ENCODE results near the gene MACROH2A1.

The MACROH2A1 gene

DNA sequence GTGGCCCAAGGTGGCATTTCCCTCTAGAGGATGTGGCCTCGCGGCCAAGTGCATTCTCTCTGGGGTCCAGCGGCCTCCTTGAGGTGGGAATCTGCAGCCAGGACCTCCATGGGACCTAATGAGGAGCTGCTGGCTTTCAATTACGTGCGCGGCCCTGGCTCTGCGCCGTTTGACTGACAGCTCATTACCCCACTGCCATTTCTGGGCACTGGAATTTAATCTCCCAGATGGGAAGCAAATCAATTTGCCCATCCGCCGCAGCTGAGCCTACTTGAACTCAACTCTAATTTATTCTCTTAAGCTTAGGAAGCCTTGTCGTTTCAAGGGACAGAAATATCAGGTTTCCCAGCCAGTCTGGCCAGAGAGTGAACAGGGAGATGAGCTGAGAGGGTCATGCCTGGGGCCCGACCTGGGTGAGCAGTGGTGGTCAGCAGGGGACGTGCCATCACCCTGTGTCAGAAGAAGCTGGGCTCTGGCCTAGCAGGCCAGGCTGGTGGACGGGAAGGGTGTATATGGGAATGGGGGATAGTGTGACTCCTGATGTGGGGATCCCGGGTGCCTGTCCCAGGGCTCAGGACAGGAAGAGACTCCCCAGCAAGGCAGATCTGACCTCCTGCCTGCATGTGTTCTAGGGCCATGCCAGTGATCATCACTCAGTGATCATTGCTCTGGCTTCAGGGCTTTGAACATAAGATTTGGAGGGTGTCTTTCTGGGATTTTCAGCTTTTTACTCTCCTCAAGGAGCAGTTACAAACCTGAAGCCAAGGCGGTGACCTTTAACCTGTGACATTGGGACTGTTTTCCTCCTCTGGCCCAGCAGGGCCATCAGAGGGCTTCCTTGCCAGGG is 69.7 kb downstream of the MACROH2A1 start:
- TF ChIP-seq, protein P1, sequence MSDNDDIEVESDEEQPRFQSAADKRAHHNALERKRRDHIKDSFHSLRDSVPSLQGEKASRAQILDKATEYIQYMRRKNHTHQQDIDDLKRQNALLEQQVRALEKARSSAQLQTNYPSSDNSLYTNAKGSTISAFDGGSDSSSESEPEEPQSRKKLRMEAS (IDR thresholded peaks at IDR 0.05; ENCODE audit: low read depth, low read length): no peak
- TF ChIP-seq, protein P2, sequence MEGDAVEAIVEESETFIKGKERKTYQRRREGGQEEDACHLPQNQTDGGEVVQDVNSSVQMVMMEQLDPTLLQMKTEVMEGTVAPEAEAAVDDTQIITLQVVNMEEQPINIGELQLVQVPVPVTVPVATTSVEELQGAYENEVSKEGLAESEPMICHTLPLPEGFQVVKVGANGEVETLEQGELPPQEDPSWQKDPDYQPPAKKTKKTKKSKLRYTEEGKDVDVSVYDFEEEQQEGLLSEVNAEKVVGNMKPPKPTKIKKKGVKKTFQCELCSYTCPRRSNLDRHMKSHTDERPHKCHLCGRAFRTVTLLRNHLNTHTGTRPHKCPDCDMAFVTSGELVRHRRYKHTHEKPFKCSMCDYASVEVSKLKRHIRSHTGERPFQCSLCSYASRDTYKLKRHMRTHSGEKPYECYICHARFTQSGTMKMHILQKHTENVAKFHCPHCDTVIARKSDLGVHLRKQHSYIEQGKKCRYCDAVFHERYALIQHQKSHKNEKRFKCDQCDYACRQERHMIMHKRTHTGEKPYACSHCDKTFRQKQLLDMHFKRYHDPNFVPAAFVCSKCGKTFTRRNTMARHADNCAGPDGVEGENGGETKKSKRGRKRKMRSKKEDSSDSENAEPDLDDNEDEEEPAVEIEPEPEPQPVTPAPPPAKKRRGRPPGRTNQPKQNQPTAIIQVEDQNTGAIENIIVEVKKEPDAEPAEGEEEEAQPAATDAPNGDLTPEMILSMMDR (IDR thresholded peaks at IDR 0.05; ENCODE audit: low read depth, low read length): no peak
- TF ChIP-seq MYC (IDR thresholded peaks at IDR 0.05; ENCODE audit: low read depth, low read length) (no peak), POLR2A (IDR thresholded peaks at IDR 0.05; ENCODE audit: extremely low read depth, insufficient read length) (no peak)
- DNase-seq (ENCODE audit: low read depth): no peak
- H3K4me3 ChIP-seq (ENCODE audit: low read depth, low read length): no peak overlapping the region

DNA sequence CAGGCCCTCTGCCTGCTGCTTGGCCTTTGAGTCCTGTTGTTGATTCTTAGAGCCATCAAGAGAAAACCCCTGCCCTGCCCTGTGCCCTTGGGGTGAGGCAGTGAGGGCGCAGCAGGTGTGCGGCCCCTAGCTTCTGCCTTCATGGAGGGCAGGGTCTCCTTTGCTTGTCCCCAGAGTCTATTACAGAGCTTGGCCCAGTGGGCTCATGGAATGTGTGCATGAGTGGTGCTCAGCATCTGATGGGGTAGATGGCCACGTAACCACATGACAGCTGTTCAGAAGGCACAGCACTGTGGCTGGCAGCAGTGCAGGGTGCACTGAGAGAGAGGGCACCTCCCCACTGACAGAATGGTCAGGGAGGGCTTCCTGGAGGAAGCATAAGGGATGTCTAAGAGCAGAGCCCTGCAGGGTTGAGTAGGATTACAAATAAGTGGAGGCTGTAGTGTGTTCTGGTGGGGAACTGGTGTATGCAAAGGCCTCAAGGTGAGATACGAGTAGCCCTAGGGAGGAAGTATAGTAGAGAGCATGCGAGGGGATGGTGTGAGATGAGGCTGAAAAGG is 70.8 kb downstream of the MACROH2A1 start:
- no peak overlapping the region for H3K4me3 ChIP-seq (ENCODE audit: low read depth, low read length)
- TF ChIP-seq, protein P1 (IDR thresholded peaks at IDR 0.05; ENCODE audit: low read depth, low read length): no peak
- no peak for TF ChIP-seq MYC (IDR thresholded peaks at IDR 0.05; ENCODE audit: low read depth, low read length)
- TF ChIP-seq, protein P2 (IDR thresholded peaks at IDR 0.05; ENCODE audit: low read depth, low read length): no peak
- no peak for TF ChIP-seq POLR2A (IDR thresholded peaks at IDR 0.05; ENCODE audit: extremely low read depth, insufficient read length)
- no peak for DNase-seq (ENCODE audit: low read depth)

DNA sequence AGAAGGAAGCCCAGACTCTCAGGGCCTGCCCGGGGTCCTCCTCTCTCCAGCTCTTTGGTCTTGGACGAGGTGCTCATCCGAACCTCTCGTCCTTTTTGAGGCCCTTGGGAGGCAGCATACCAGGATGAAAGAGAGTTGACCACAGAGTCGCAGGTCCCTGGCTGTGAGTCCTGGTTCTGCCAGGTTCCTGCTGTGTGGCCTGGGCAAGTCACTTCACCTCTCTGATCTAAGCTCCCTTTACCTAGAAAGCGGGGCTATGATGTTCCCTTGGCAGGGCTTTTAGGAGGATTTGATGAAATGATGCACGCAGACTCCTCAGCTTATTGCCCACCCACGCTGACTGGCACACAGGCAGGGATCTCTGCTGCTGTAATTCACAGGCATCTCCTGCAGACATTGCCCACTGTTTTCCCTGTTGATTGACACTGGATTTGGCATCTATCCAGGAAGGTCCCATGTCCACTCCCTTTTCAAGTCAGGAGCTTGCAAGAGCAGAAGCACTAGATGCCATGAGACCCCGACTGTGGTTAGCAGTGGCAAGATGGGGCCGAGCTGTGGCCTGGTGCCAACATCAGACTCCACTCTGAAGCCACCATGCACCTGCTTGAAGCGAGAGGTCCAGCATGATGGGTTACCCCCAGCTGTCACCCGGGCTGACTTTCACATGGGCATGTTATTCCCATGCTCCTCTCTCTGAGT is 71.5 kb downstream of the MACROH2A1 start:
- no peak for TF ChIP-seq POLR2A (IDR thresholded peaks at IDR 0.05; ENCODE audit: extremely low read depth, insufficient read length)
- TF ChIP-seq, protein P1 (IDR thresholded peaks at IDR 0.05; ENCODE audit: low read depth, low read length): no peak
- TF ChIP-seq, protein P2 (IDR thresholded peaks at IDR 0.05; ENCODE audit: low read depth, low read length): no peak
- no peak for TF ChIP-seq MYC (IDR thresholded peaks at IDR 0.05; ENCODE audit: low read depth, low read length)
- H3K4me3 ChIP-seq (ENCODE audit: low read depth, low read length): no peak overlapping the region
- DNase-seq (ENCODE audit: low read depth): no peak

DNA sequence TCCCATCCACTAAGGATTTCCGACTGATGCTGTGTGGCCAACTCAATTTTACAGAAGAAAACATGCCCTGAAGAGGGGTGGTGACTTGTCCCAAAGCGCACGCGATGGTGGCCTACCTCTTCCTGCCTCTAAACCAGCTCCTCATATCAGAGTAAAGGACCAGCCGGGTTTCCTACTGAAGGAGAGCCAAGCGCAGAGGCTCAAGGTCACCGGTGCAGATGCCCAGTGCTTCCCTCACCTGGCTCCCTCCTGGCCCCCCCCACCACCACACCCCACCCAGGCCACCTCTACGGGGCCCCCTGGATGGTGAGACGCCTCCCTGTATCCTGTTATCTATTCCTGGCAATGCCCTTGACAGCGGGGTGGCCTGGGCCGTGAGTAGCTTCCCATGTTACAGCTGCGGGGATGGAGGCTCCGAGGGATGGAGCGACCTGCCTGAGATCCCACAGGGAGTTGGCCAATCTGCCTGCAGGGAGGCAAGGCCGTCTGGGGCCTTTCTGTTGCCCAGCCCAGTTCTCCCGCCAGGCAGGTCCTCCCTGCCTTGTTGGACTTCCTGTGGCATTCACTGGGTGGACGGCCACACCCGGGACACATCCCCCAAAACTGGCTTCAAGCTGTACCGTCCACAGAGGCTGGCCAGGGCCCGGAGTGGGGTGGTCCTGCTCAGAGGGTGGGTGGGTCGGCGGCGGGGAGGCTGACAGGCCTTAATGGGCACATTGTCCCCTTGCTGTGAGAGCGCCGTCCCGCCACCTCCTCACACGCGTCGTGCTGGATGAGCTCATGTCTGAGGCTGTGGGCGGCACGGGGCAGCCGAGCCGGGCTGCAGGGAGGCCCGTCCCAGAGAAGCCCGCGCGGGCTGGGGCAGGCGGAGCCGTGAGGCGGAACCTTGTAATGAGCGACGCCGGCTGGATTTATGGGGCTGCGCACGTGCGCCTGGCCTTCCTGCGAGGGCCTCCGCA is 72.5 kb downstream of the MACROH2A1 start:
- no peak for DNase-seq (ENCODE audit: low read depth)
- TF ChIP-seq MYC (IDR thresholded peaks at IDR 0.05; ENCODE audit: low read depth, low read length): no peak
- TF ChIP-seq, protein P1 (IDR thresholded peaks at IDR 0.05; ENCODE audit: low read depth, low read length): no peak
- TF ChIP-seq, protein P2 (IDR thresholded peaks at IDR 0.05; ENCODE audit: low read depth, low read length): no peak
- TF ChIP-seq POLR2A (IDR thresholded peaks at IDR 0.05; ENCODE audit: extremely low read depth, insufficient read length): no peak
- no peak overlapping the region for H3K4me3 ChIP-seq (ENCODE audit: low read depth, low read length)

All from NB4 (cell line).